GM18907 (cell line): Measurements from ENCODE around the gene PMFBP1.
A peak's percentile ranks its signal among the peaks of the same experiment; 100 is the strongest.

ENCODE experiments used
- ATAC-seq: cut with Tn5 transposase; IDR thresholded peaks from one replicate; pipeline ENCODE4 v1.9.1; 2021; ENCODE audit warnings: mild to moderate bottlenecking, moderate library complexity; ENCODE audit not compliant: unreplicated experiment

Gene PMFBP1

GRCh38 chr16:72131036-72131435 lies 40.9 kb downstream of the PMFBP1 start:
- ATAC-seq, result no peak

- ATAC-seq, result no peak
Observed at GRCh38 chr16:72129976-72130656, 41.8 kb downstream of the PMFBP1 start.

GRCh38 chr16:72128701-72129100 lies 43.3 kb downstream of the PMFBP1 start:
- no peak for ATAC-seq

GRCh38 chr16:72126429-72126765 lies 45.6 kb downstream of the PMFBP1 start:
- no peak for ATAC-seq

- ATAC-seq, result no peak
Observed at GRCh38 chr16:72125635-72126428, 46.1 kb downstream of the PMFBP1 start.

- peak; percentile 76 for ATAC-seq
Observed at GRCh38 chr16:72124761-72125634, 47.0 kb downstream of the PMFBP1 start.

- ATAC-seq, result no peak
Observed at GRCh38 chr16:72124148-72124547, 47.8 kb downstream of the PMFBP1 start.

GRCh38 chr16:72123426-72123825 lies 48.5 kb downstream of the PMFBP1 start:
- no peak for ATAC-seq

GRCh38 chr16:72122916-72123315 lies 49.0 kb downstream of the PMFBP1 start:
- no peak for ATAC-seq

GRCh38 chr16:72122308-72122707 lies 49.6 kb downstream of the PMFBP1 start:
- no peak for ATAC-seq

GRCh38 chr16:72120026-72120425 lies 51.9 kb downstream of the PMFBP1 start:
- ATAC-seq, result no peak

GRCh38 chr16:72113616-72113945 lies 58.4 kb downstream of the PMFBP1 start:
- ATAC-seq, result no peak

- no peak for ATAC-seq
Observed at GRCh38 chr16:72112906-72113615, 58.9 kb downstream of the PMFBP1 start.

GRCh38 chr16:72112452-72112792 lies 59.5 kb downstream of the PMFBP1 start:
- no peak for ATAC-seq

GRCh38 chr16:72111657-72112451 lies 60.1 kb downstream of the PMFBP1 start:
- ATAC-seq, result no peak

- no peak for ATAC-seq
Observed at GRCh38 chr16:72110662-72111615, 61.0 kb downstream of the PMFBP1 start.

- no peak for ATAC-seq
Observed at GRCh38 chr16:72109966-72110530, 61.9 kb downstream of the PMFBP1 start.

- ATAC-seq, result no peak
Observed at GRCh38 chr16:72109300-72109699, 62.7 kb downstream of the PMFBP1 start.
